Osteoblast (primary cell): Measurements from ENCODE around the gene TMC5. TPM values are rescaled to one million over a fixed set of nuclear protein-coding genes. Genes with fewer than 3 reads are reported as not detected.

Source experiments
- DNase-seq: peaks from one replicate; pipeline ENCODE4 v3.0.0; 2011; ENCODE audit warnings: low spot score, mixed read lengths; ENCODE audit not compliant: insufficient read length; ENCODE audit errors: missing footprints
- H2AFZ ChIP-seq: 2 replicates; pipeline ENCODE4 v1.6.0; 2011; ENCODE audit warnings: mild to moderate bottlenecking, low read length
- H3K27ac ChIP-seq: 2 replicates; pipeline ENCODE4 v1.5.1; 2011; ENCODE audit warnings: mild to moderate bottlenecking, low read depth, low read length, moderate library complexity
- H3K27me3 ChIP-seq: 2 replicates; pipeline ENCODE4 v1.6.0; 2012; ENCODE audit warnings: mild to moderate bottlenecking, control low read depth, inconsistent platforms, low read length, moderate library complexity; ENCODE audit not compliant: insufficient read depth
- H3K36me3 ChIP-seq: 2 replicates; pipeline ENCODE4 v1.5.1; 2011; ENCODE audit warnings: mild to moderate bottlenecking, low read length, control low read depth, moderate library complexity; ENCODE audit not compliant: insufficient read depth
- H3K4me1 ChIP-seq: 2 replicates; pipeline ENCODE4 v1.5.1; 2011; ENCODE audit warnings: mild to moderate bottlenecking, low read length, control low read depth, moderate library complexity; ENCODE audit not compliant: insufficient read depth
- H3K4me2 ChIP-seq: 2 replicates; pipeline ENCODE4 v1.6.0; 2011; ENCODE audit warnings: mild to moderate bottlenecking, low read length; ENCODE audit not compliant: insufficient read depth
- H3K4me3 ChIP-seq: fragments of 200-600 bp; sonication (generic); 3 replicates; pipeline ENCODE4 v1.5.1; 2012; ENCODE audit warnings: mild to moderate bottlenecking, low read length, inconsistent platforms; ENCODE audit not compliant: insufficient read depth
- H3K79me2 ChIP-seq: 2 replicates; pipeline ENCODE4 v1.6.0; 2012; ENCODE audit warnings: mild to moderate bottlenecking, low read length, control low read depth, inconsistent platforms; ENCODE audit not compliant: insufficient read depth
- H3K9me3 ChIP-seq: 2 replicates; pipeline ENCODE4 v1.5.1; 2011; ENCODE audit warnings: low read depth, low read length, control low read depth
- H4K20me1 ChIP-seq: 2 replicates; pipeline ENCODE4 v1.6.0; 2012; ENCODE audit warnings: mild to moderate bottlenecking, low read length, control low read depth; ENCODE audit not compliant: insufficient read depth
- total RNA-seq: library from RNA; depleted of rRNA; stranded (reverse); fragments of >200 nt; gene quantifications from 2 replicates; pipeline ENCODE4 v1.2.3, GENCODE V29; 2012
- TF ChIP-seq, protein P1 (sequence below): IDR thresholded peaks from 2 replicates; pipeline ENCODE4 v1.5.1; 2011; ENCODE audit warnings: mild to moderate bottlenecking, low read depth, low read length, moderate library complexity; ENCODE audit errors: extremely low read depth

TMC5 gene
- total RNA-seq, 1 donor, result under 0.01 TPM

DNA sequence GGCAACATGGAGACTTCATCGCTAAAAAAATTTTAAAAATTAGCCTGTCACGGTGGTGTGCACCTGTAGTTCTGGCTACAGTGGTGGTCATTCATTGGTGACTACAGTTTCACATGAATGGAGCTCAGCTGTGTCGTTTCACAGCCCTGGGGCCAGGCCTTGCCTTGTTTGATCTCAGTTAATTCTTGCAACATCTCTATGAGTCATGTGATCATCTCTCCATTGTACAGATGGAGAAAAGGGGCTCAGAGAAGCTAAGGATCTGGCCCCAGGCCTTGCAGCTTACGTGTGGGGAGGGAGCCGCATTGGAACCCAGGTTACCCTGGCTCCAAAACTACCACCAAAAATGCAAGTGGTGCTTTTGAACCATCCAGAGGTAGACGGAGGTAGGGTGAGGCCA is 54.8 kb downstream of the TMC5 start:
- TF ChIP-seq, protein P1, sequence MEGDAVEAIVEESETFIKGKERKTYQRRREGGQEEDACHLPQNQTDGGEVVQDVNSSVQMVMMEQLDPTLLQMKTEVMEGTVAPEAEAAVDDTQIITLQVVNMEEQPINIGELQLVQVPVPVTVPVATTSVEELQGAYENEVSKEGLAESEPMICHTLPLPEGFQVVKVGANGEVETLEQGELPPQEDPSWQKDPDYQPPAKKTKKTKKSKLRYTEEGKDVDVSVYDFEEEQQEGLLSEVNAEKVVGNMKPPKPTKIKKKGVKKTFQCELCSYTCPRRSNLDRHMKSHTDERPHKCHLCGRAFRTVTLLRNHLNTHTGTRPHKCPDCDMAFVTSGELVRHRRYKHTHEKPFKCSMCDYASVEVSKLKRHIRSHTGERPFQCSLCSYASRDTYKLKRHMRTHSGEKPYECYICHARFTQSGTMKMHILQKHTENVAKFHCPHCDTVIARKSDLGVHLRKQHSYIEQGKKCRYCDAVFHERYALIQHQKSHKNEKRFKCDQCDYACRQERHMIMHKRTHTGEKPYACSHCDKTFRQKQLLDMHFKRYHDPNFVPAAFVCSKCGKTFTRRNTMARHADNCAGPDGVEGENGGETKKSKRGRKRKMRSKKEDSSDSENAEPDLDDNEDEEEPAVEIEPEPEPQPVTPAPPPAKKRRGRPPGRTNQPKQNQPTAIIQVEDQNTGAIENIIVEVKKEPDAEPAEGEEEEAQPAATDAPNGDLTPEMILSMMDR, result no peak
- no peaks in the 10 kb centered on the region for H3K9me3 ChIP-seq
- no peaks in the 10 kb centered on the region for H3K36me3 ChIP-seq
- no peak overlapping the region for H3K4me2 ChIP-seq
- no peak overlapping the region for H2AFZ ChIP-seq
- no peaks in the 10 kb centered on the region for H3K27me3 ChIP-seq
- H3K27ac ChIP-seq, result no peak overlapping the region
- H3K79me2 ChIP-seq, result no peaks in the 10 kb centered on the region
- DNase-seq, result no peak
- no peaks in the 10 kb centered on the region for H4K20me1 ChIP-seq
- H3K4me1 ChIP-seq, result no peaks in the 10 kb centered on the region
- H3K4me3 ChIP-seq, result no peak overlapping the region

DNA sequence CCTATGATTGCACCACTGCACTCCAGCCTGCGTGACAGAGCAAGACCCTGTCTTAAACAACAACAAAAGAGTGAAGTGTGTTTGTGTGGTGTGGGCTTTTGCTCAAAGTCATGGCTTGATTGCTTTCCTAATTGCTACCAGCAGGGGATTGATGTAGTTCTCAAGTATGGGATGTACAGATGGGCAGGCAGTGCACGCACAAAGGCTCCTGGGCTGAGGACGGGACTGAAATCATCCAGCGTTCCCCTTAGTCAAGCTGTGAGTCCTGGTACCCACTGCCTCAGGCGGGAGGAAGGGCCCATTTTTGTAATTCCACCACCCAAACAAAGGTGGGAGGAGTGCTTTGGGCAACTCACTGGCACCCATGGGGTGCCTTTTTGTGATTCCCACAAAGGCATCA is 56.9 kb downstream of the TMC5 start:
- no peak for DNase-seq
- Histone ChIP-seq H3K9me3 (no peaks in the 10 kb centered on the region), H3K79me2 (no peaks in the 10 kb centered on the region), H3K4me1 (no peaks in the 10 kb centered on the region), H3K4me3 (no peak overlapping the region), H3K36me3 (no peaks in the 10 kb centered on the region), H4K20me1 (no peaks in the 10 kb centered on the region), H3K27ac (no peak overlapping the region), H3K27me3 (no peaks in the 10 kb centered on the region), H2AFZ (no peak overlapping the region), H3K4me2 (no peak overlapping the region)
- TF ChIP-seq, protein P1, result no peak

DNA sequence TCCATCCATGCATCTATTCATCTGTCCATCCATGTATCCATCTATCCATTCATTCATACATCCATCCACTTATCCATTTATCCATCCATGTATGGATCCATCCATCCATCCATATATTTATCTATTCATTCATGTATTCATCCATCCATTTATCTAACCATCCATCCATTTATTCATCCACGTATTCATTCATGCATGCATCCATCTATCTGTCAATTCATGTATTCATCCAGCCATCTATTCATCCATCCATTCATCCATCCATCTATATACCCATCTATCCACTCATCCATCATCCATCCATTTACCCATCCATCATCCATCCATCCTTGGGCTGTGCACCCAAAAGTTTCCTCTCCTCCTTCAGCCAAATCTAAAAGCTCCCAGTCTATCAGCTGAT is 60.8 kb downstream of the TMC5 start:
- no peaks in the 10 kb centered on the region for H3K27me3 ChIP-seq
- TF ChIP-seq, protein P1, result no peak
- no peak overlapping the region for H3K27ac ChIP-seq

DNA sequence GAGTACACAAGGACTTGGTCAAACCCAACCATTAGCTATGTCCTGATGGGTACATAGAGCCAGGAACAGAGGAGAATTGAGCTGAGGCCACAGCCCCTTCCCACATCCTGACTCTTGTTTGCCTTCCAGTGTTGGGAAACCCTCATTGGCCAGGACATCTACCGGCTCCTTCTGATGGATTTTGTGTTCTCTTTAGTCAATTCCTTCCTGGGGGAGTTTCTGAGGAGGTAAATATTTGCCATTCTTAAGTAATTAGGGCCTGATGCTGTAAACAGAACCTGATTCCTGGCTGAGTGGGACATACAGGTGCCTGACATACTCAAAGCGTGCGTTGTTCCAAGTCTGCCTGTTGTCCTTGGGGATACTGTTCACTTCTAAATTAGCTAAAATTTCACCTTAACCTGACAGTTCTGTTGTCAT is 61.6 kb downstream of the TMC5 start:
- Histone ChIP-seq H3K36me3 (no peaks in the 10 kb centered on the region), H3K27me3 (no peaks in the 10 kb centered on the region), H3K4me1 (no peaks in the 10 kb centered on the region), H3K79me2 (no peaks in the 10 kb centered on the region), H3K9me3 (no peaks in the 10 kb centered on the region), H3K4me2 (no peak overlapping the region), H3K27ac (no peak overlapping the region), H2AFZ (no peak overlapping the region), H3K4me3 (no peak overlapping the region), H4K20me1 (no peaks in the 10 kb centered on the region)
- DNase-seq, result no peak
- TF ChIP-seq, protein P1, result no peak

More for the DNA sequence above, 60.8 kb downstream of the TMC5 start:
- no peak for DNase-seq
- Histone ChIP-seq H3K4me1 (no peaks in the 10 kb centered on the region), H4K20me1 (no peaks in the 10 kb centered on the region), H3K9me3 (no peaks in the 10 kb centered on the region), H3K36me3 (no peaks in the 10 kb centered on the region), H3K4me2 (no peak overlapping the region), H2AFZ (no peak overlapping the region), H3K4me3 (no peak overlapping the region), H3K79me2 (no peaks in the 10 kb centered on the region)
